IgD-negative memory B cell (primary cell): ENCODE results near the gene KCNAB2. TPM values are rescaled to one million over a fixed set of nuclear protein-coding genes. Genes with fewer than 3 reads are reported as not detected.

Source experiments
- H3K27ac Mint-ChIP-seq, 3 donors: one replicate each; pipeline ENCODE4 v1.8.0; 2020 to 2022; ENCODE audit warnings: mild to moderate bottlenecking in 3 of 3, mixed read lengths in 3 of 3, moderate library complexity in 1 of 3
- H3K27me3 Mint-ChIP-seq: one replicate; pipeline ENCODE4 v1.8.0; 2021; ENCODE audit warnings: mixed read lengths
- H3K36me3 Mint-ChIP-seq: one replicate; pipeline ENCODE4 v1.8.0; 2020; ENCODE audit warnings: mild to moderate bottlenecking, mixed read lengths
- H3K4me1 Mint-ChIP-seq, 3 donors: one replicate each; pipeline ENCODE4 v1.8.0; 2020 to 2022; ENCODE audit warnings: mixed read lengths in 3 of 3, mild to moderate bottlenecking in 1 of 3
- H3K4me3 Mint-ChIP-seq, 4 donors: one replicate each; pipeline ENCODE4 v1.8.0; 2020 to 2022; ENCODE audit warnings: mild to moderate bottlenecking in 4 of 4, mixed read lengths in 4 of 4, moderate library complexity in 3 of 4
- H3K9me3 Mint-ChIP-seq, 3 donors: one replicate each; pipeline ENCODE4 v1.8.0; 2020 to 2021; ENCODE audit warnings: mixed read lengths in 3 of 3, mild to moderate bottlenecking in 1 of 3
- polyA plus RNA-seq: library from polyadenylated mRNA; unstranded; fragments of 300-500 nt; fragmentation: Illumina TruSeq; gene quantifications from one replicate; pipeline ENCODE4 v1.2.3, GENCODE V29; 2021

Gene KCNAB2
- polyA plus RNA-seq, 1 donor from 2014 or later, result 20.4 TPM

- no peak overlapping the region for H3K27ac Mint-ChIP-seq
- H3K27me3 Mint-ChIP-seq, result no peaks in the 10 kb centered on the region
- no peaks in the 10 kb centered on the region for H3K4me1 Mint-ChIP-seq
- H3K4me3 Mint-ChIP-seq, result no peak overlapping the region
- peaks cover 8% of the 10 kb centered on the region for H3K36me3 Mint-ChIP-seq
- H3K9me3 Mint-ChIP-seq, result no peaks in the 10 kb centered on the region
Measured at GRCh38 chr1:6085666-6086065, 40.0 kb downstream of the KCNAB2 start.

- peaks cover 8% of the 10 kb centered on the region for H3K36me3 Mint-ChIP-seq
- no peaks in the 10 kb centered on the region for H3K27me3 Mint-ChIP-seq
- no peak overlapping the region for H3K4me3 Mint-ChIP-seq
- no peak overlapping the region for H3K27ac Mint-ChIP-seq
- H3K9me3 Mint-ChIP-seq, result no peaks in the 10 kb centered on the region
- H3K4me1 Mint-ChIP-seq, result no peaks in the 10 kb centered on the region
Measured at GRCh38 chr1:6086358-6086757, 40.7 kb downstream of the KCNAB2 start.

GRCh38 chr1:6086762-6087376 lies 41.2 kb downstream of the KCNAB2 start:
- H3K4me1 Mint-ChIP-seq, result no peaks in the 10 kb centered on the region
- H3K36me3 Mint-ChIP-seq, result peaks cover 4% of the 10 kb centered on the region
- no peaks in the 10 kb centered on the region for H3K9me3 Mint-ChIP-seq
- H3K4me3 Mint-ChIP-seq, result no peak overlapping the region
- H3K27me3 Mint-ChIP-seq, result no peaks in the 10 kb centered on the region
- H3K27ac Mint-ChIP-seq, result no peak overlapping the region

- H3K4me3 Mint-ChIP-seq, result no peak overlapping the region
- H3K4me1 Mint-ChIP-seq, result no peaks in the 10 kb centered on the region
- H3K27ac Mint-ChIP-seq, result no peak overlapping the region
- no peaks in the 10 kb centered on the region for H3K27me3 Mint-ChIP-seq
- no peaks in the 10 kb centered on the region for H3K9me3 Mint-ChIP-seq
- peaks cover 4% of the 10 kb centered on the region for H3K36me3 Mint-ChIP-seq
Measured at GRCh38 chr1:6087377-6087772, 41.7 kb downstream of the KCNAB2 start.

GRCh38 chr1:6087958-6088357 lies 42.3 kb downstream of the KCNAB2 start:
- peaks cover 0 to under 1% (median 0%) of the 10 kb centered on the region in 3 donors for H3K4me1 Mint-ChIP-seq
- peaks cover 4% of the 10 kb centered on the region for H3K36me3 Mint-ChIP-seq
- H3K9me3 Mint-ChIP-seq, result no peaks in the 10 kb centered on the region
- H3K27me3 Mint-ChIP-seq, result no peaks in the 10 kb centered on the region
- no peak overlapping the region for H3K27ac Mint-ChIP-seq
- no peak overlapping the region for H3K4me3 Mint-ChIP-seq

- Mint-ChIP-seq H3K36me3 (peaks cover 4% of the 10 kb centered on the region), H3K27ac (peak overlapping the region in 1 of 3 donors; percentile 57), H3K9me3 (no peaks in the 10 kb centered on the region)
Measured at GRCh38 chr1:6088956-6089355, 43.3 kb downstream of the KCNAB2 start.

GRCh38 chr1:6090288-6090687 lies 44.6 kb downstream of the KCNAB2 start:
- no peaks in the 10 kb centered on the region for H3K27me3 Mint-ChIP-seq
- H3K36me3 Mint-ChIP-seq, result peaks cover 4% of the 10 kb centered on the region
- H3K4me3 Mint-ChIP-seq, result no peak overlapping the region
- no peak overlapping the region for H3K27ac Mint-ChIP-seq
- H3K4me1 Mint-ChIP-seq, result peaks cover 0 to 4% (median 0%) of the 10 kb centered on the region in 3 donors
- no peaks in the 10 kb centered on the region for H3K9me3 Mint-ChIP-seq

More at GRCh38 chr1:6088956-6089355, 43.3 kb downstream of the KCNAB2 start:
- no peaks in the 10 kb centered on the region for H3K27me3 Mint-ChIP-seq
- H3K4me3 Mint-ChIP-seq, result no peak overlapping the region
- peaks cover 0 to 4% (median 0%) of the 10 kb centered on the region in 3 donors for H3K4me1 Mint-ChIP-seq

GRCh38 chr1:6090996-6091822 lies 45.5 kb downstream of the KCNAB2 start:
- peaks cover 4% of the 10 kb centered on the region for H3K36me3 Mint-ChIP-seq
- no peaks in the 10 kb centered on the region for H3K27me3 Mint-ChIP-seq
- peaks cover 0 to 4% (median 0%) of the 10 kb centered on the region in 3 donors for H3K4me1 Mint-ChIP-seq
- no peaks in the 10 kb centered on the region for H3K9me3 Mint-ChIP-seq
- peak overlapping the region in 1 of 3 donors; percentile 48 for H3K27ac Mint-ChIP-seq
- no peak overlapping the region for H3K4me3 Mint-ChIP-seq

- Mint-ChIP-seq H3K4me1 (peaks cover 0 to 4% (median 0%) of the 10 kb centered on the region in 3 donors), H3K36me3 (peaks cover 4% of the 10 kb centered on the region), H3K9me3 (no peaks in the 10 kb centered on the region), H3K27me3 (no peaks in the 10 kb centered on the region), H3K27ac (no peak overlapping the region), H3K4me3 (no peak overlapping the region)
Measured at GRCh38 chr1:6091823-6092109, 46.1 kb downstream of the KCNAB2 start.

GRCh38 chr1:6092211-6092610 lies 46.5 kb downstream of the KCNAB2 start:
- Mint-ChIP-seq H3K36me3 (peaks cover 2% of the 10 kb centered on the region), H3K27me3 (no peaks in the 10 kb centered on the region), H3K4me3 (no peak overlapping the region), H3K4me1 (peaks cover 0 to 4% (median 0%) of the 10 kb centered on the region in 3 donors), H3K9me3 (no peaks in the 10 kb centered on the region), H3K27ac (no peak overlapping the region)

- Mint-ChIP-seq H3K9me3 (no peaks in the 10 kb centered on the region), H3K27me3 (no peaks in the 10 kb centered on the region), H3K36me3 (peaks cover 2% of the 10 kb centered on the region), H3K4me1 (peaks cover 0 to 4% (median 0%) of the 10 kb centered on the region in 3 donors), H3K27ac (no peak overlapping the region), H3K4me3 (no peak overlapping the region)
Measured at GRCh38 chr1:6093071-6093470, 47.4 kb downstream of the KCNAB2 start.

- H3K27me3 Mint-ChIP-seq, result no peaks in the 10 kb centered on the region
- H3K9me3 Mint-ChIP-seq, result no peaks in the 10 kb centered on the region
- H3K36me3 Mint-ChIP-seq, result peaks cover 5% of the 10 kb centered on the region
- H3K4me3 Mint-ChIP-seq, result no peak overlapping the region
- peaks cover 0 to 4% (median 0%) of the 10 kb centered on the region in 3 donors for H3K4me1 Mint-ChIP-seq
- peak overlapping the region in 1 of 3 donors; percentile 33 for H3K27ac Mint-ChIP-seq
Measured at GRCh38 chr1:6093611-6094010, 47.9 kb downstream of the KCNAB2 start.

GRCh38 chr1:6094246-6094645 lies 48.6 kb downstream of the KCNAB2 start:
- H3K4me3 Mint-ChIP-seq, result no peak overlapping the region
- no peaks in the 10 kb centered on the region for H3K27me3 Mint-ChIP-seq
- H3K4me1 Mint-ChIP-seq, result peaks cover 0 to 4% (median 0%) of the 10 kb centered on the region in 3 donors
- H3K9me3 Mint-ChIP-seq, result no peaks in the 10 kb centered on the region
- peaks cover 5% of the 10 kb centered on the region for H3K36me3 Mint-ChIP-seq
- H3K27ac Mint-ChIP-seq, result peak overlapping the region in 1 of 3 donors; percentile 33

GRCh38 chr1:6094801-6095505 lies 49.3 kb downstream of the KCNAB2 start:
- H3K27me3 Mint-ChIP-seq, result no peaks in the 10 kb centered on the region
- H3K4me1 Mint-ChIP-seq, result peaks cover 0 to 4% (median 0%) of the 10 kb centered on the region in 3 donors
- no peak overlapping the region for H3K4me3 Mint-ChIP-seq
- no peak overlapping the region for H3K27ac Mint-ChIP-seq
- H3K36me3 Mint-ChIP-seq, result peaks cover 3% of the 10 kb centered on the region
- H3K9me3 Mint-ChIP-seq, result no peaks in the 10 kb centered on the region

GRCh38 chr1:6095511-6096242 lies 50.0 kb downstream of the KCNAB2 start:
- Mint-ChIP-seq H3K27ac (no peak overlapping the region), H3K9me3 (no peaks in the 10 kb centered on the region), H3K27me3 (no peaks in the 10 kb centered on the region), H3K4me1 (peaks cover 0 to 4% (median 0%) of the 10 kb centered on the region in 3 donors), H3K36me3 (peaks cover 3% of the 10 kb centered on the region), H3K4me3 (no peak overlapping the region)
